ENCODE results near the gene MAP2K1.
A peak's percentile ranks its signal among the peaks of the same experiment; 100 is the strongest.
"Not testable (repeated sequence)": the region's sequence is repeated elsewhere in the genome, so short reads cannot be mapped to it uniquely, and the experiment has no call there.

MAP2K1 gene

GRCh38 chr15:66386204-66387123 lies at the start of gene MAP2K1:
Gene MAP2K1, plus strand, starts transcription at chr15:66386912. Its CDS starts 436 bp downstream, at chr15:66387348.
- DNase-seq = peak; percentile 97

- DNase-seq = not testable (repeated sequence)
These were observed 38.2 kb upstream of the MAP2K1 start for GRCh38 chr15:66348530-66348929.

- no peak for DNase-seq
These were observed 30.7 kb upstream of the MAP2K1 start for GRCh38 chr15:66356077-66356358.

GRCh38 chr15:66356359-66357236 lies 30.1 kb upstream of the MAP2K1 start, which contains the start of gene TIPIN:
Gene TIPIN, minus strand, starts transcription at chr15:66356685. Its CDS starts 3,738 bp downstream, at chr15:66352947.
- peak; percentile 96 for DNase-seq

- no peak for DNase-seq
These were observed 27.0 kb upstream of the MAP2K1 start for GRCh38 chr15:66359740-66360139.

GRCh38 chr15:66361745-66362460 lies 24.8 kb upstream of the MAP2K1 start:
- DNase-seq = not testable (repeated sequence)

GRCh38 chr15:66362776-66363175 lies 23.9 kb upstream of the MAP2K1 start:
- no peak for DNase-seq

- no peak for DNase-seq
These were observed 21.7 kb upstream of the MAP2K1 start for GRCh38 chr15:66364944-66365528.

- peak; percentile 17 for DNase-seq
These were observed 16.7 kb upstream of the MAP2K1 start for GRCh38 chr15:66369773-66370651.

- no peak for DNase-seq
These were observed 12.5 kb upstream of the MAP2K1 start for GRCh38 chr15:66374179-66374578.

GRCh38 chr15:66378814-66379430 lies 7.8 kb upstream of the MAP2K1 start:
- no peak for DNase-seq

- not testable (repeated sequence) for DNase-seq
These were observed 5.3 kb upstream of the MAP2K1 start for GRCh38 chr15:66381376-66381775.

- DNase-seq = peak; percentile 84
These were observed 691 bp downstream of the MAP2K1 start for GRCh38 chr15:66387163-66388042.

GRCh38 chr15:66388043-66388363 lies 1.3 kb downstream of the MAP2K1 start:
- no peak for DNase-seq

GRCh38 chr15:66388576-66388975 lies 1.9 kb downstream of the MAP2K1 start:
- DNase-seq = no peak

- no peak for DNase-seq
These were observed 2.6 kb downstream of the MAP2K1 start for GRCh38 chr15:66389098-66389858.

- DNase-seq = peak; percentile 12
These were observed 3.2 kb downstream of the MAP2K1 start for GRCh38 chr15:66389859-66390381.

- no peak for DNase-seq
These were observed 4.0 kb downstream of the MAP2K1 start for GRCh38 chr15:66390678-66391077.

- DNase-seq = not testable (repeated sequence)
These were observed 6.3 kb downstream of the MAP2K1 start for GRCh38 chr15:66393037-66393436.

Measured in EL (cell line).